A549 (cell line): ENCODE results near the gene ARID5B. TPM values are rescaled to one million over a fixed set of nuclear protein-coding genes. Genes with fewer than 3 reads are reported as not detected.

Experiments
- BCL3 ChIP-seq: fragments of >200 bp; sonication (Bioruptor Twin); formaldehyde crosslinking; IDR thresholded peaks from 3 replicates; pipeline ENCODE4 v1.6.1; 2016
- BHLHE40 ChIP-seq: IDR thresholded peaks from 2 replicates; pipeline ENCODE4 v1.6.1; 2012; ENCODE audit warnings: low read depth, low read length, inconsistent platforms
- CEBPB ChIP-seq, 2 experiments: fragments of >200 bp in 1 of 2; sonication (Bioruptor Twin) in 1 of 2; formaldehyde crosslinking in 1 of 2; IDR thresholded peaks; 2 replicates each; pipeline ENCODE4 v1.6.1; 2012 to 2016
- CHD2 ChIP-seq: fragments of 150-350 bp; IDR thresholded peaks from 2 replicates; pipeline ENCODE4 v1.6.1; 2014; ENCODE audit warnings: low read length; ENCODE audit not compliant: partially characterized antibody
- CHD4 ChIP-seq: fragments of 200-600 bp; sonication (generic); IDR thresholded peaks from 2 replicates; pipeline ENCODE4 v1.6.1; 2016; ENCODE audit warnings: antibody characterized with exemption, mild to moderate bottlenecking, borderline replicate concordance
- E2F6 ChIP-seq: IDR thresholded peaks from 2 replicates; pipeline ENCODE4 v1.6.1; 2012; ENCODE audit warnings: low read depth, borderline replicate concordance
- EHF ChIP-seq: fragments of 250-450 bp; sonication (Bioruptor Pico); IDR thresholded peaks from 2 replicates; pipeline ENCODE4 v1.5.0; 2020; ENCODE audit warnings: mild to moderate bottlenecking
- ELK1 ChIP-seq: fragments of 150-350 bp; IDR thresholded peaks from 2 replicates; pipeline ENCODE4 v1.6.1; 2014; ENCODE audit warnings: low read depth, mild to moderate bottlenecking, low read length
- FOSB ChIP-seq: fragments of 250-450 bp; sonication (Bioruptor Pico); IDR thresholded peaks from 2 replicates; pipeline ENCODE4 v1.5.0; 2020; ENCODE audit warnings: mild to moderate bottlenecking, moderate library complexity
- FOSL2 ChIP-seq, 2 experiments: fragments of 450-650 bp in 1 of 2; fragments of >200 bp in 1 of 2; sonication (Bioruptor Twin) in 1 of 2; formaldehyde crosslinking; IDR thresholded peaks; 2 replicates each; pipeline versions ENCODE4 v1.5.0 to v1.6.1; 2016 to 2020; ENCODE audit warnings: mild to moderate bottlenecking in 1 of 2, moderate library complexity in 1 of 2
- FOXS1 ChIP-seq: fragments of 250-450 bp; sonication (Bioruptor Pico); IDR thresholded peaks from 2 replicates; pipeline ENCODE4 v1.5.0; 2020; ENCODE audit warnings: mild to moderate bottlenecking, moderate library complexity
- HDAC2 ChIP-seq: fragments of 200-600 bp; sonication (generic); IDR thresholded peaks from 2 replicates; pipeline ENCODE4 v1.6.1; 2016
- HEYL ChIP-seq: fragments of 250-450 bp; sonication (Bioruptor Pico); IDR thresholded peaks from 2 replicates; pipeline ENCODE4 v1.8.0; 2021; ENCODE audit warnings: mild to moderate bottlenecking, moderate library complexity
- HMGXB4 ChIP-seq: fragments of 250-450 bp; sonication (Bioruptor Pico); IDR thresholded peaks from 2 replicates; pipeline ENCODE4 v1.5.0; 2021; ENCODE audit warnings: mild to moderate bottlenecking, moderate library complexity, borderline replicate concordance
- HOXA7 ChIP-seq: fragments of 250-450 bp; sonication (Bioruptor Pico); IDR thresholded peaks from 2 replicates; pipeline ENCODE4 v1.5.0; 2020; ENCODE audit warnings: mild to moderate bottlenecking, moderate library complexity
- JUN ChIP-seq, 2 experiments: fragments of >200 bp; sonication (Bioruptor Twin); formaldehyde crosslinking; IDR thresholded peaks; 2 replicates in 1 of 2; 3 replicates in 1 of 2; pipeline ENCODE4 v1.6.1; 2016 to 2017
- KDM1A ChIP-seq: fragments of 200-600 bp; sonication (generic); IDR thresholded peaks from 2 replicates; pipeline ENCODE4 v1.6.1; 2016; ENCODE audit warnings: low read depth, mild to moderate bottlenecking
- MAFK ChIP-seq: fragments of 450-650 bp; IDR thresholded peaks from 2 replicates; pipeline ENCODE4 v1.6.1; 2014; ENCODE audit not compliant: partially characterized antibody
- POLR2A ChIP-seq: IDR thresholded peaks from 2 replicates; pipeline ENCODE4 v1.6.1; 2012; ENCODE audit warnings: mild to moderate bottlenecking, low read length
- POLR2AphosphoS2 ChIP-seq: conservative IDR thresholded peaks from 2 replicates; pipeline ENCODE4 v1.6.1; 2012; ENCODE audit warnings: low read length, improper control_type of control experiment, inconsistent platforms
- RARB ChIP-seq: fragments of 250-450 bp; sonication (Bioruptor Pico); IDR thresholded peaks from 2 replicates; pipeline ENCODE4 v1.8.0; 2021; ENCODE audit warnings: mild to moderate bottlenecking, moderate library complexity
- SREBF2 ChIP-seq: fragments of 450-650 bp; IDR thresholded peaks from 2 replicates; pipeline ENCODE4 v1.6.1; 2014; ENCODE audit warnings: mild to moderate bottlenecking, moderate library complexity
- TFCP2L1 ChIP-seq: fragments of 250-450 bp; sonication (Bioruptor Pico); IDR thresholded peaks from 2 replicates; pipeline ENCODE4 v1.5.0; 2021; ENCODE audit warnings: mild to moderate bottlenecking
- ZNF302 ChIP-seq: fragments of 250-450 bp; sonication (Bioruptor Pico); IDR thresholded peaks from 2 replicates; pipeline ENCODE4 v1.9.0; 2021; ENCODE audit warnings: inconsistent platforms, mild to moderate bottlenecking, moderate library complexity
- polyA plus RNA-seq, 4 experiments: library from polyadenylated mRNA; depleted of rRNA in 3 of 4; stranded (reverse); fragments of >200 nt; fragmentation: RNase III in 1 of 4; extraction: RNeasy Plus Mini Kit Qiagen cat#74134 plus additional on column Dnase treatment in 1 of 4; gene quantifications; 2 replicates in 3 of 4; 3 replicates in 1 of 4; pipeline ENCODE4 v1.2.3, GENCODE V29; 2011 to 2017
- TF ChIP-seq, protein P1 (sequence below): fragments of >200 bp; sonication (Bioruptor Twin); formaldehyde crosslinking; IDR thresholded peaks from 3 replicates; pipeline ENCODE4 v1.5.1; 2016
- TF ChIP-seq, protein P2 (sequence below): IDR thresholded peaks from 2 replicates; pipeline ENCODE4 v1.6.1; 2012

ARID5B gene
- polyA plus RNA-seq, 2 of the 4 experiments (the other 2 are of a cell fraction), result 0.75 to 1.6 TPM

DNA sequence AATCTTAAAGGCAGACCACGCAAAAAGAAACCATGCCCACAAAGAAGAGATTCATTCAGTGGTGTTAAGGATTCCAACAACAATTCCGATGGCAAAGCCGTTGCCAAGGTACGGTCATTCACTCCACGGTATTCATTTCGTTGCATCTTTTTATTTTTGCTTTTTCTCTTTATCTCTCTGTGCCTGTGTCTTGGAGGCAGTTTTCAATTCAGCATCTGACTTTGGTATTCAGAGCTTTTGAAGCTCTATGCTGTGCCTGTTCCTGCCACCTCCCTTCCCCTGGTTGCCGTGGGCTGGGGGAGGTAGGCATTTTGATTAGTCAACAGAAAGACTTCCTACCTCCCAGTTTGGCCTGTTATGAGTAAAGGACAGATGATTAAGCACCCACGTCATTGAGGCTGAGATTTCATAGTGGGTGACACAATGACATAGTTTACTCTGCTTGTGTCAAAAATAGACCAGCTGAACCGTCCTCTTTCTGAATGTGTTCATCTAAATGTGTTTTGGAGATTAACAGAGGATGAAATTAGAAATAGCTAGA is 149.5 kb downstream of the ARID5B start (continued):
- TF ChIP-seq E2F6 (no peak), RARB (CRISPR knock-in tag) (no peak), HEYL (CRISPR knock-in tag) (no peak), HOXA7 (CRISPR knock-in tag) (no peak), CHD4 (no peak), TFCP2L1 (CRISPR knock-in tag) (no peak), ZNF302 (CRISPR knock-in tag) (no peak), BCL3 (peak; percentile 51; the same call in 1 of the 3 replicates), FOXS1 (CRISPR knock-in tag) (no peak), HDAC2 (no peak), FOSB (CRISPR knock-in tag) (no peak), CEBPB (IDR thresholded peaks at IDR 0.05) (peak; percentile 36 to 75; a peak in 2 of 4 replicates), JUN (IDR thresholded peaks at IDR 0.05) (peak; percentile 64 to 76; a peak in 4 of 5 replicates), SREBF2 (no peak), ELK1 (no peak), POLR2A (no peak), CHD2 (no peak), HMGXB4 (no peak), KDM1A (no peak), BHLHE40 (no peak), EHF (no peak), FOSL2 (IDR thresholded peaks at IDR 0.05) (peak; percentile 83), FOSL2 (CRISPR knock-in tag; IDR thresholded peaks at IDR 0.05) (peak; percentile 92), MAFK (peak; percentile 91), POLR2AphosphoS2 (no peak)
- TF ChIP-seq, protein P1, sequence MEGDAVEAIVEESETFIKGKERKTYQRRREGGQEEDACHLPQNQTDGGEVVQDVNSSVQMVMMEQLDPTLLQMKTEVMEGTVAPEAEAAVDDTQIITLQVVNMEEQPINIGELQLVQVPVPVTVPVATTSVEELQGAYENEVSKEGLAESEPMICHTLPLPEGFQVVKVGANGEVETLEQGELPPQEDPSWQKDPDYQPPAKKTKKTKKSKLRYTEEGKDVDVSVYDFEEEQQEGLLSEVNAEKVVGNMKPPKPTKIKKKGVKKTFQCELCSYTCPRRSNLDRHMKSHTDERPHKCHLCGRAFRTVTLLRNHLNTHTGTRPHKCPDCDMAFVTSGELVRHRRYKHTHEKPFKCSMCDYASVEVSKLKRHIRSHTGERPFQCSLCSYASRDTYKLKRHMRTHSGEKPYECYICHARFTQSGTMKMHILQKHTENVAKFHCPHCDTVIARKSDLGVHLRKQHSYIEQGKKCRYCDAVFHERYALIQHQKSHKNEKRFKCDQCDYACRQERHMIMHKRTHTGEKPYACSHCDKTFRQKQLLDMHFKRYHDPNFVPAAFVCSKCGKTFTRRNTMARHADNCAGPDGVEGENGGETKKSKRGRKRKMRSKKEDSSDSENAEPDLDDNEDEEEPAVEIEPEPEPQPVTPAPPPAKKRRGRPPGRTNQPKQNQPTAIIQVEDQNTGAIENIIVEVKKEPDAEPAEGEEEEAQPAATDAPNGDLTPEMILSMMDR, result no peak
- TF ChIP-seq, protein P2, sequence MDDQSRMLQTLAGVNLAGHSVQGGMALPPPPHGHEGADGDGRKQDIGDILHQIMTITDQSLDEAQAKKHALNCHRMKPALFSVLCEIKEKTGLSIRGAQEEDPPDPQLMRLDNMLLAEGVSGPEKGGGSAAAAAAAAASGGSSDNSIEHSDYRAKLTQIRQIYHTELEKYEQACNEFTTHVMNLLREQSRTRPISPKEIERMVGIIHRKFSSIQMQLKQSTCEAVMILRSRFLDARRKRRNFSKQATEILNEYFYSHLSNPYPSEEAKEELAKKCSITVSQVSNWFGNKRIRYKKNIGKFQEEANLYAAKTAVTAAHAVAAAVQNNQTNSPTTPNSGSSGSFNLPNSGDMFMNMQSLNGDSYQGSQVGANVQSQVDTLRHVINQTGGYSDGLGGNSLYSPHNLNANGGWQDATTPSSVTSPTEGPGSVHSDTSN, result no peak
